Vagina (tissue), 2 donors: ENCODE measurements around the gene MKNK1. TPM values are rescaled to one million over a fixed set of nuclear protein-coding genes. Genes with fewer than 3 reads are reported as not detected.

ENCODE experiments used
- DNase-seq, 2 donors: peaks; one replicate each; pipeline ENCODE4 v3.0.0-alpha.2; 2017; ENCODE audit errors: extremely low spot score in 2 of 2
- H3K27ac ChIP-seq: fragments of 200-600 bp; sonication (generic); one replicate; pipeline ENCODE4 v1.5.1; 2019
- H3K27me3 ChIP-seq: fragments of 200-600 bp; sonication (generic); one replicate; pipeline ENCODE4 v1.5.1; 2019
- H3K36me3 ChIP-seq, 2 donors: fragments of 200-600 bp; sonication (generic); one replicate each; pipeline ENCODE4 v1.5.1; 2017 to 2019
- H3K4me1 ChIP-seq: fragments of 200-600 bp; sonication (generic); one replicate; pipeline ENCODE4 v1.5.1; 2019
- H3K4me3 ChIP-seq, 2 donors: fragments of 200-600 bp; sonication (generic); 1 replicate in 1 of 2; 2 replicates in 1 of 2; pipeline ENCODE4 v1.5.1; 2016 to 2019
- H3K9me3 ChIP-seq: fragments of 200-600 bp; sonication (generic); one replicate; pipeline ENCODE4 v1.5.1; 2019
- CTCF ChIP-seq, 3 experiments: fragments of 450-650 bp in 2 of 3; fragments of 200-600 bp in 1 of 3; sonication (generic) in 1 of 3; IDR thresholded peaks; one replicate each; pipeline ENCODE4 v1.5.1; 2017 to 2019; ENCODE audit warnings: antibody characterized with exemption in 3 of 3, mild to moderate bottlenecking in 2 of 3, moderate library complexity in 2 of 3
- POLR2A ChIP-seq, 2 donors: fragments of 450-650 bp; IDR thresholded peaks; one replicate each; pipeline ENCODE4 v1.6.1; 2017; ENCODE audit warnings: antibody characterized with exemption in 2 of 2, mild to moderate bottlenecking in 2 of 2, moderate library complexity in 2 of 2
- POLR2AphosphoS5 ChIP-seq, 2 donors: sonication (generic); formaldehyde crosslinking; IDR thresholded peaks; one replicate each; pipeline ENCODE4 v1.9.0; 2017; ENCODE audit warnings: antibody characterized with exemption in 2 of 2, mild to moderate bottlenecking in 2 of 2, low read depth in 1 of 2; ENCODE audit not compliant: insufficient read depth in 1 of 2
- intact Hi-C: fragments of 100-400 bp; cut with DNase I; formaldehyde crosslinking; loops from one replicate; pipeline ENCODE4 v1.15.1; 2023
- total RNA-seq: library from RNA; depleted of rRNA; stranded (reverse); fragments of >200 nt; gene quantifications from one replicate; pipeline ENCODE4 v1.2.3, GENCODE V29; 2016

Gene MKNK1
- total RNA-seq, 1 donor from 2014 or later = 55.5 TPM

- TF ChIP-seq POLR2AphosphoS5 (IDR thresholded peaks at IDR 0.05; ENCODE audit: insufficient read depth in 1 of 2, low read depth in 1 of 2) (no peak), CTCF (IDR thresholded peaks at IDR 0.05) (no peak), POLR2A (IDR thresholded peaks at IDR 0.05) (no peak)
- Histone ChIP-seq H3K36me3 (peaks cover 0 to 26% of the 10 kb centered on the region in 2 donors), H3K27ac (no peak overlapping the region), H3K27me3 (no peaks in the 10 kb centered on the region), H3K4me1 (no peaks in the 10 kb centered on the region), H3K9me3 (no peaks in the 10 kb centered on the region), H3K4me3 (no peak overlapping the region)
- intact Hi-C loops = no loop called here
- DNase-seq = no peak
Observed at GRCh38 chr1:46575778-46576177, 28.3 kb downstream of the MKNK1 start.

- H3K4me1 ChIP-seq = no peaks in the 10 kb centered on the region
- no peak for DNase-seq
- no peaks in the 10 kb centered on the region for H3K27me3 ChIP-seq
- intact Hi-C loops = no loop called here
- H3K27ac ChIP-seq = no peak overlapping the region
- peaks cover 0 to 25% of the 10 kb centered on the region in 2 donors for H3K36me3 ChIP-seq
- no peak for TF ChIP-seq POLR2AphosphoS5 (IDR thresholded peaks at IDR 0.05; ENCODE audit: insufficient read depth in 1 of 2, low read depth in 1 of 2)
- TF ChIP-seq CTCF (IDR thresholded peaks at IDR 0.05) = no peak
- no peak for TF ChIP-seq POLR2A (IDR thresholded peaks at IDR 0.05)
- no peaks in the 10 kb centered on the region for H3K9me3 ChIP-seq
- H3K4me3 ChIP-seq = no peak overlapping the region
Observed at GRCh38 chr1:46575300-46575699, 28.8 kb downstream of the MKNK1 start.

GRCh38 chr1:46571691-46572225 is 32.3 kb downstream of the MKNK1 start:
- Histone ChIP-seq H3K27me3 (no peaks in the 10 kb centered on the region), H3K9me3 (no peaks in the 10 kb centered on the region), H3K4me3 (no peak overlapping the region), H3K27ac (no peak overlapping the region), H3K36me3 (peaks cover 0 to 23% of the 10 kb centered on the region in 2 donors), H3K4me1 (no peaks in the 10 kb centered on the region)
- TF ChIP-seq CTCF (IDR thresholded peaks at IDR 0.05) = no peak
- TF ChIP-seq POLR2AphosphoS5 (IDR thresholded peaks at IDR 0.05; ENCODE audit: insufficient read depth in 1 of 2, low read depth in 1 of 2) = no peak
- intact Hi-C loops = no loop called here
- DNase-seq = no peak

- Histone ChIP-seq H3K4me3 (no peak overlapping the region), H3K36me3 (peaks cover 0 to 19% of the 10 kb centered on the region in 2 donors), H3K9me3 (no peaks in the 10 kb centered on the region), H3K27me3 (no peaks in the 10 kb centered on the region), H3K4me1 (no peaks in the 10 kb centered on the region), H3K27ac (no peak overlapping the region)
- no peak for DNase-seq
- intact Hi-C loops = no loop called here
- TF ChIP-seq CTCF (IDR thresholded peaks at IDR 0.05) (no peak), POLR2AphosphoS5 (IDR thresholded peaks at IDR 0.05; ENCODE audit: insufficient read depth in 1 of 2, low read depth in 1 of 2) (no peak), POLR2A (IDR thresholded peaks at IDR 0.05) (no peak)
Observed at GRCh38 chr1:46569884-46570725, 34.0 kb downstream of the MKNK1 start.

- Histone ChIP-seq H3K4me1 (no peaks in the 10 kb centered on the region), H3K36me3 (peaks cover 0 to 27% of the 10 kb centered on the region in 2 donors), H3K4me3 (no peak overlapping the region), H3K27me3 (no peaks in the 10 kb centered on the region), H3K27ac (no peak overlapping the region), H3K9me3 (no peaks in the 10 kb centered on the region)
- intact Hi-C loops = no loop called here
- DNase-seq = no peak
- TF ChIP-seq POLR2AphosphoS5 (IDR thresholded peaks at IDR 0.05; ENCODE audit: insufficient read depth in 1 of 2, low read depth in 1 of 2) (no peak), CTCF (IDR thresholded peaks at IDR 0.05) (no peak), POLR2A (IDR thresholded peaks at IDR 0.05) (no peak)
Observed at GRCh38 chr1:46569116-46569515, 35.0 kb downstream of the MKNK1 start.
